MM.1S (cell line): ENCODE results near the gene CALML5.
"Not testable (repeated sequence)": the region's sequence is repeated elsewhere in the genome, so short reads cannot be mapped to it uniquely, and the experiment has no call there.

Experiments used
- DNase-seq: peaks from one replicate; pipeline ENCODE4 v3.0.0-alpha.2; 2015
- H2AFZ ChIP-seq: fragments of 300-600 bp; sonication (generic); 2 replicates; pipeline ENCODE4 v1.6.0; 2016; ENCODE audit warnings: antibody characterized with exemption, low read length
- H3F3A ChIP-seq: fragments of 300-600 bp; sonication (generic); 2 replicates; pipeline ENCODE4 v1.6.1; 2016; ENCODE audit warnings: mild to moderate bottlenecking, antibody characterized with exemption, low read length, moderate library complexity, mixed read lengths; ENCODE audit not compliant: insufficient read depth
- H3K27ac ChIP-seq: fragments of 300-600 bp; sonication (generic); 2 replicates; pipeline ENCODE4 v1.5.1; 2016; ENCODE audit warnings: mild to moderate bottlenecking, low read length
- H3K27me3 ChIP-seq: fragments of 300-600 bp; sonication (generic); replicated peaks from 2 replicates; pipeline ENCODE4 v1.6.0; 2016; ENCODE audit warnings: low read length; ENCODE audit not compliant: insufficient read depth
- H3K36me3 ChIP-seq: fragments of 300-600 bp; sonication (generic); replicated peaks from 2 replicates; pipeline ENCODE4 v1.6.1; 2016; ENCODE audit warnings: mild to moderate bottlenecking, low read length, mixed read lengths; ENCODE audit not compliant: insufficient read depth
- H3K4me1 ChIP-seq: fragments of 300-600 bp; sonication (generic); 2 replicates; pipeline ENCODE4 v1.6.1; 2016; ENCODE audit warnings: low read length, mixed read lengths
- H3K4me2 ChIP-seq: fragments of 300-600 bp; sonication (generic); 2 replicates; pipeline ENCODE4 v1.6.0; 2016; ENCODE audit warnings: low read depth, low read length
- H3K4me3 ChIP-seq: fragments of 300-600 bp; sonication (generic); 2 replicates; pipeline ENCODE4 v1.5.1; 2016; ENCODE audit warnings: low read length, mixed read lengths
- H3K79me2 ChIP-seq: fragments of 300-600 bp; sonication (generic); 2 replicates; pipeline ENCODE4 v1.6.1; 2016; ENCODE audit warnings: mixed run types, low read length, mixed read lengths
- H3K9ac ChIP-seq: fragments of 300-600 bp; sonication (generic); 2 replicates; pipeline ENCODE4 v1.6.1; 2016; ENCODE audit warnings: low read length, mixed read lengths
- H3K9me2 ChIP-seq: fragments of 300-600 bp; sonication (generic); replicated peaks from 2 replicates; pipeline ENCODE4 v1.6.1; 2016; ENCODE audit warnings: mild to moderate bottlenecking, low read length, mixed read lengths; ENCODE audit not compliant: insufficient read depth
- H3K9me3 ChIP-seq: fragments of 300-600 bp; sonication (generic); replicated peaks from 2 replicates; pipeline ENCODE4 v1.6.1; 2016; ENCODE audit warnings: mild to moderate bottlenecking, low read length, mixed read lengths; ENCODE audit not compliant: insufficient read depth
- H4K20me1 ChIP-seq: fragments of 300-600 bp; sonication (generic); 2 replicates; pipeline ENCODE4 v1.6.1; 2016; ENCODE audit warnings: mild to moderate bottlenecking, low read length, moderate library complexity, mixed read lengths; ENCODE audit not compliant: insufficient read depth
- CTCF ChIP-seq: fragments of 300-600 bp; sonication (generic); IDR thresholded peaks from 2 replicates; pipeline ENCODE4 v1.5.1; 2016; ENCODE audit warnings: antibody characterized with exemption, low read length, mixed read lengths
- EZH2 ChIP-seq: fragments of 300-600 bp; sonication (generic); optimal IDR thresholded peaks from 2 replicates; pipeline ENCODE3; 2017; ENCODE audit warnings: low read depth, mild to moderate bottlenecking, antibody characterized with exemption, low read length, mixed read lengths
- EZH2phosphoT487 ChIP-seq: fragments of 300-600 bp; sonication (generic); IDR thresholded peaks from 2 replicates; pipeline ENCODE4 v1.6.1; 2018; ENCODE audit warnings: antibody characterized with exemption, low read length

CALML5 gene

GRCh38 chr10:5477948-5478693 is 21.2 kb downstream of the CALML5 start:
- DNase-seq, result no peak

DNA sequence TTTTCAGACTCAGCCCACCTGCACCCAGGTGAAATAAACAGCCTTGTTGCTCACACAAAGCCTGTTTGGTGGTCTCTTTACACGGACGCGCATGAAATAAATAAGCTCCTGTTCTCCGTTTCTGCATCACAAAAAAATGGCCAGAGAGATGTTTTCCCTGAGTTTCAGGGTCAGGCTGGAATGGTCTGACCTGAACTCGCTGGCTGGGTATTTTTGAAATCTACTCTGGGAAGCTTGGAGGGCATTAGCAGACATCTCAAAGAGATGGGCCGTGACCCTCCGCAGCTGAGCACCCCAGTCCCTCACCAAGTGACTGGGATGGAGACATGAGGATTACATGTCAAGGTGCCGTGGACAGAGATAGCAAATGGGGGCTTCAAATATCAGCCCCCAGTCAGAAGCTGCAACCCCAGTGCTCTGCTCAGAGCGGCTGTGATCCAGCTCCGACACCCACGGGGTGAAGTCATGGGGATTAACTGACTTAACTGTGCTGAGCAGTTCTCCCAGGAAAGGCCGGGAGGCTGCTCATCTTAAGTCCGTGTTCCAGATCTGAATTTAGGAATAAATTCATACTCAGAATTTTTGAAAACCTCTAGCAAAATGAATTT is 22.3 kb downstream of the CALML5 start:
- H3K4me1 ChIP-seq, result no peaks in the 10 kb centered on the region

More at GRCh38 chr10:5477948-5478693, 21.2 kb downstream of the CALML5 start:
- Histone ChIP-seq H3K4me2 (no peak overlapping the region), H4K20me1 (no peaks in the 10 kb centered on the region), H3K9me3 (no peaks in the 10 kb centered on the region), H3K79me2 (no peaks in the 10 kb centered on the region), H3F3A (no peaks in the 10 kb centered on the region), H3K36me3 (no peaks in the 10 kb centered on the region), H3K9me2 (no peaks in the 10 kb centered on the region), H3K4me1 (no peaks in the 10 kb centered on the region), H3K27me3 (no peaks in the 10 kb centered on the region), H3K27ac (no peak overlapping the region), H2AFZ (no peak overlapping the region), H3K9ac (no peak overlapping the region), H3K4me3 (no peak overlapping the region)
- TF ChIP-seq CTCF (no peak), EZH2phosphoT487 (no peak), EZH2 (no peak)

DNA sequence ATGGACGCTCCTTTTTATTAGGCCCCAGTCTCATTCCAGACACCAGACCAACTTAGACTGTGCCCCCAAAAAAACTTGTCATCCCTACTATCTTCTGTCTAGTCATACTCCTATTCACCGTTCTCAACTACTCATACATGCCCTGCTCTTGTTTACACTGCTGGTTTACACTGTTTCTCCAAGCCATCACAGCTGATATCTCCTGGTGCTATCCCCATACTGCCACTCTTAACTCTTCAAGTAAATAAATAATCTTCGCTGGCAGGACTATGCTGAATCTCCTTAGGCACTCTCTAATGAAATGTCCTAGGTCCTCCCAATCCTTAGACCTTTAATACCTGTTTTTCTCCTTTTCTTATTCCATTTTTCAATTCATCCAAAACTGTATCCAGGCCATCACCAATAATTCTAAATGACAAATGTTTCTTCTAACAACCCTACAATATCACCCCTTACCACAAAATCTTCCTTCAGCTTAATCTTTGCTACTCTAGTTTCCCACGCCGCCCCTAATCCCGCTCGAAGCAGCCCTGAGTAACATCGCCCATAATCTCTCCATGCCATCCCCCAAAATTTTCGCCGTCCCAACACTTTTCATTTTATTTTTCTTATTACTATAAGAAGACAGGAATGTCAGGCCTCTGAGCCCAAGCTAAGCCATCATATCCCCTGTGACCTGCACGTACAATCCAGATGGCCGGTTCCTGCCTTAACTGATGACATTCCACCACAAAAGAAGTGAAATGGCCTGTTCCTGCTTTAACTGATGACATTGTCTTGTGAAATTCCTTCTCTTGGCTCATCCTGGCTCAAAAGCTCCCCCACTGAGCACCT is 23.2 kb downstream of the CALML5 start:
- H3K4me1 ChIP-seq, H3K36me3 ChIP-seq, H3K9me2 ChIP-seq, DNase-seq, H3K4me3 ChIP-seq, H3K27me3 ChIP-seq, H3F3A ChIP-seq, H3K9me3 ChIP-seq, H2AFZ ChIP-seq, H4K20me1 ChIP-seq, H3K9ac ChIP-seq, H3K27ac ChIP-seq, H3K4me2 ChIP-seq, H3K79me2 ChIP-seq: not testable (repeated sequence)

More for the DNA sequence above, 22.3 kb downstream of the CALML5 start:
- Histone ChIP-seq H3K4me2 (no peak overlapping the region), H3K79me2 (no peaks in the 10 kb centered on the region), H3K27me3 (no peaks in the 10 kb centered on the region), H3F3A (no peaks in the 10 kb centered on the region), H3K9me3 (no peaks in the 10 kb centered on the region), H3K27ac (no peak overlapping the region), H2AFZ (no peak overlapping the region), H3K9me2 (no peaks in the 10 kb centered on the region), H3K9ac (no peak overlapping the region), H4K20me1 (no peaks in the 10 kb centered on the region), H3K36me3 (no peaks in the 10 kb centered on the region), H3K4me3 (no peak overlapping the region)
- no peak for DNase-seq
- TF ChIP-seq CTCF (no peak), EZH2 (no peak), EZH2phosphoT487 (no peak)

GRCh38 chr10:5475088-5475487 is 24.3 kb downstream of the CALML5 start:
- DNase-seq, H3K4me2 ChIP-seq, H3K4me3 ChIP-seq, H3K79me2 ChIP-seq, H3K9ac ChIP-seq, H3K4me1 ChIP-seq, H4K20me1 ChIP-seq, H2AFZ ChIP-seq, H3K9me3 ChIP-seq, H3K9me2 ChIP-seq, H3K27ac ChIP-seq, H3F3A ChIP-seq, H3K36me3 ChIP-seq, H3K27me3 ChIP-seq: not testable (repeated sequence)

DNA sequence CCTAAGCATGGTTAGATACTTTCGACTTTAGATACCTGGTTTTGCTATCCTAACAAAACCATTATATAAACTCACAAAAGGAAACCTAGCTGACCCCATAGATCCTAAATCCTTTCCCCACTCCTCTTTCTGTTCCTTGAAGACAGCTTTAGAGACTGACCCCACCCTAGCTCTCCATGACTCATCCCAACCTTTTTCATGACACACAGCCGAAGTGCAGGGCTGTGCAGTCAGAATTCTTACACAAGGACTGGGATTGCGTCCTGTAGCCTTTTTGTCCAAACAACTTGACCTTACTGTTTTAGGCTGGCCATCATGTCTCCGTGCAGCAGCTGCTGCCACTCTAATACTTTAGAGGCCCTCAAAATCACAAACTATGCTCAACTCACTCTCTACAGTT is 24.7 kb downstream of the CALML5 start:
- H3K4me3 ChIP-seq, H3K36me3 ChIP-seq, DNase-seq, H3K9me3 ChIP-seq, H3K9ac ChIP-seq, H2AFZ ChIP-seq, H3K4me1 ChIP-seq, H3F3A ChIP-seq, H3K4me2 ChIP-seq, H4K20me1 ChIP-seq, H3K9me2 ChIP-seq, H3K27me3 ChIP-seq, H3K79me2 ChIP-seq, H3K27ac ChIP-seq: not testable (repeated sequence)
